C4-2B (cell line): ENCODE measurements around the gene PRPF40A.

Source experiments
- H3K27ac ChIP-seq: fragments of 450-650 bp; 2 replicates; pipeline ENCODE4 v1.5.1; 2017
- ZFX ChIP-seq: fragments of 450-650 bp; IDR thresholded peaks from 2 replicates; pipeline ENCODE4 v1.6.1; 2017
- TF ChIP-seq, protein P1 (sequence below): fragments of 450-650 bp; conservative IDR thresholded peaks from 2 replicates; pipeline ENCODE4 v1.5.1; 2017; ENCODE audit warnings: mild to moderate bottlenecking

PRPF40A gene

GRCh38 chr2:152627351-152627957 lies 89.8 kb downstream of the PRPF40A start:
- H3K27ac ChIP-seq = no peak overlapping the region
- TF ChIP-seq, protein P1, sequence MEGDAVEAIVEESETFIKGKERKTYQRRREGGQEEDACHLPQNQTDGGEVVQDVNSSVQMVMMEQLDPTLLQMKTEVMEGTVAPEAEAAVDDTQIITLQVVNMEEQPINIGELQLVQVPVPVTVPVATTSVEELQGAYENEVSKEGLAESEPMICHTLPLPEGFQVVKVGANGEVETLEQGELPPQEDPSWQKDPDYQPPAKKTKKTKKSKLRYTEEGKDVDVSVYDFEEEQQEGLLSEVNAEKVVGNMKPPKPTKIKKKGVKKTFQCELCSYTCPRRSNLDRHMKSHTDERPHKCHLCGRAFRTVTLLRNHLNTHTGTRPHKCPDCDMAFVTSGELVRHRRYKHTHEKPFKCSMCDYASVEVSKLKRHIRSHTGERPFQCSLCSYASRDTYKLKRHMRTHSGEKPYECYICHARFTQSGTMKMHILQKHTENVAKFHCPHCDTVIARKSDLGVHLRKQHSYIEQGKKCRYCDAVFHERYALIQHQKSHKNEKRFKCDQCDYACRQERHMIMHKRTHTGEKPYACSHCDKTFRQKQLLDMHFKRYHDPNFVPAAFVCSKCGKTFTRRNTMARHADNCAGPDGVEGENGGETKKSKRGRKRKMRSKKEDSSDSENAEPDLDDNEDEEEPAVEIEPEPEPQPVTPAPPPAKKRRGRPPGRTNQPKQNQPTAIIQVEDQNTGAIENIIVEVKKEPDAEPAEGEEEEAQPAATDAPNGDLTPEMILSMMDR = peak; percentile 61
- no peak for TF ChIP-seq ZFX

DNA sequence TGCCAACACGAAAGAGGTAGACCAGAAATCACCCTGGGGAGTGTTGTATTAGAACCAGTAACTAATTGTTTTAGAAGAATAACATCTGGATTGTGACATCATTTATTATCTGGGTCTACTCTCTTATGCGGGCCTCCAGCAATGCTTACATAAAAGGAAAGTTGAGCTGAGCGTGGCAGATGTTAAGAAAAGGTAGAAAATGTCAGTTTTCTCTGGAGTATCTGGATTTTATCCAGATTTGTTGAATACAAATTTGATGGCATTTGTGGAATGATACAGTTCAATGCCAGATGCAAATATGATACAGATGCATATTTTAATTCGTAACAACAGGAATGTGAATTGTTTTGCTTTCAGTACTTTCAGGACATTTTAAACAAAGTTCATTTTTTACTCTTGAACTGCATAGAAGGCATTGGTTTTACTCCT lies 90.3 kb downstream of the PRPF40A start:
- H3K27ac ChIP-seq = no peak overlapping the region
- TF ChIP-seq, protein P1 = no peak
- no peak for TF ChIP-seq ZFX

GRCh38 chr2:152624805-152625204 lies 92.5 kb downstream of the PRPF40A start:
- no peak overlapping the region for H3K27ac ChIP-seq
- TF ChIP-seq, protein P1 = no peak
- no peak for TF ChIP-seq ZFX

DNA sequence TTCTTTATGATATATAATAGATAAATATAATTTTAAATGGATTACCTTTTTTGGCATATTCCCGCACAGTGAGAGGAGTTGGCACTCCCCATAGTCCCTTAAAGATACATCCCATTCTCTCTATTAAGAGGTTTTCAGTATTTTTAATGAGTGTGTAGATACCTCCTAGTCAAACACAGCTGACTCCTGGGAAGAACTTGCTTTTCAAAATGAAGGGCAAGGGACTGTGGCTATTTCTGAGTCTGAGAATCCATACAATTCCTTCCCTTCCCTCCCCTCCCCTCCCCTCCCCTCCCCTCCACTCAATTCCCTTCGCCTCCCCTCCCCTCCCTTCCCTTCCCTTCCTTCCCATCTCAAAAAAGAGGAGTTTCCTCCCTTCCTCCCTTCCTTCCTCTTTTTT lies 93.5 kb downstream of the PRPF40A start:
- H3K27ac ChIP-seq = no peak overlapping the region
- TF ChIP-seq, protein P1 = no peak
- TF ChIP-seq ZFX = no peak

- H3K27ac ChIP-seq = no peak overlapping the region
Measured at GRCh38 chr2:152623076-152623740, 94.1 kb downstream of the PRPF40A start.

GRCh38 chr2:152622219-152622618 lies 95.0 kb downstream of the PRPF40A start:
- H3K27ac ChIP-seq = no peak overlapping the region
- no peak for TF ChIP-seq ZFX
- TF ChIP-seq, protein P1 = no peak

More at GRCh38 chr2:152623076-152623740, 94.1 kb downstream of the PRPF40A start:
- TF ChIP-seq, protein P1 = no peak
- TF ChIP-seq ZFX = no peak

GRCh38 chr2:152620985-152621384 lies 96.3 kb downstream of the PRPF40A start:
- H3K27ac ChIP-seq = no peak overlapping the region
- TF ChIP-seq, protein P1 = no peak
- TF ChIP-seq ZFX = no peak
